Activated CD8-positive, alpha-beta memory T cell treated with anti-CD3 and anti-CD28 coated beads, Interleukin-2, amount 50 U/mL, for 24 hours (primary cell): ENCODE data around the gene ARF3.

Experiments used
- DNase-seq: peaks from one replicate; pipeline ENCODE4 v3.0.0-alpha.2; 2020; ENCODE audit errors: extremely low read depth

ARF3 gene

GRCh38 chr12:48966177-48966895 lies 9.0 kb upstream of the ARF3 start:
- no peak for DNase-seq

DNA sequence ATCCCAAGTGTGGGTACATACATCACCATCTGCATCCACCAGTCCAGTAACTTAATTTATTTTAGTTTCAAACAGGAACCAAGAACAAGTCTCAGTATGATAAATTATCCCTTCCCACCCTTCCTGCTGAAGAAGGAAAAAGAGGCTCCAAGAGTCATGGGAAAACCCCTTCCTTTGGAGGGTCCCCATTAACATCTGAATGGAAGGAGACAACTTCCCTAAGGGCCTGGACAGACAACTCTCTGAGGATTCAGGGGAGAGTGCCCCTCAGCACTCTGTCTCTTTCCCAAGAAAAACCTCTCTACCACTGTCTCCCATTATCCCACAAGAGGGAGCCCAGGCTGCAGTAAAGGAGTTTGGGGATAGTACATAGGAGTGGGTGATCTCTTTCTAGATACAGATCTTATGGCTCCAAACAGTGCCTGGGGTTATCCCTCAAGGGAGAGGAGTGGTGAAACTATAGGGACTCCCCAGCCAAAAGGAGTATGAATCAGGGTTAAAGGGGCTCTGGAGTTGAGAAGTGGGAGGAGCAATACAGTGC lies 8.1 kb upstream of the ARF3 start:
- DNase-seq, result no peak

- no peak for DNase-seq
Measured at GRCh38 chr12:48961801-48962200, 4.5 kb upstream of the ARF3 start.

- no peak for DNase-seq
Measured at GRCh38 chr12:48961331-48961730, 4.0 kb upstream of the ARF3 start.

DNA sequence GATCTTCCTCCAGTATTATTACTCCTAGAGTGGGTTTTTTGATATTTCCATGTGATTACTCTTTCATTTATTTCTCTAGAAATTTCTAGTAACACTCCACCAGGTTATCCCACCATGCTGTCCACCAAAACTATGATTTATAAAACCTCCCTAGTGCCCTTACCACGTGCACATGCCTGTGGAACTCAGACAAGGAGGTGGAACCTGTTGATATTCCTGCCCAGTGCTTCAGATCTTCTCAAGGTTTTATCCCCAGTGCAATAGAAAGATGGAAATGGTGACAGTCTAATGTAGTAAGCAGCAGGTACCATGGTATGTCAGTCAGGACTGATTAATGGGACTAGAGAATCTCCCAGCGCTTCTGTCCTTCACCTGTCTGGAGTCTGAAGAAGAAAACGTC lies 3.5 kb upstream of the ARF3 start:
- DNase-seq, result no peak

GRCh38 chr12:48958049-48958388 lies 732 bp upstream of the ARF3 start:
- DNase-seq, result no peak

GRCh38 chr12:48956279-48957140 lies 777 bp downstream of the ARF3 start:
- no peak for DNase-seq

GRCh38 chr12:48954841-48955501 lies 2.3 kb downstream of the ARF3 start:
- DNase-seq, result no peak

DNA sequence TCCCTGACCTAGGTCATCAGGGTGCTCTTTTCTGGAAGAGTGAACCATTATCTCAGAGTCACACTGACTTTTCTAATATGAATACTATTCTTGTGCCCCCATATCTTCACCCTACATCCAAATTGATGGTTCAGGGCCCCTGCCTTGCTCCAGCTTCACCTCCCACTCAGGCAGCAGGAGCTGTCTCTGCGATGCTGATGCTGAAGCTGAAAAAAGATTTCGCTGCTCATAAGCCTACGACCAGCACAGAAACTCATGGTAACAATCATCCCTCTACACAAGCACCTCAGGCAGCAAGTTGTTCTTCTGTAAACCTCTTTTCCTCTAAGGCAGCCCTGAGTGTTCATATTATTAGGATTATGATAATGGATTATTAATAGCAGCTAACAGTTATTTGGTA lies 3.2 kb downstream of the ARF3 start:
- DNase-seq, result no peak

- no peak for DNase-seq
Measured at GRCh38 chr12:48952691-48953090, 4.6 kb downstream of the ARF3 start.

GRCh38 chr12:48947727-48948126 lies 9.6 kb downstream of the ARF3 start:
- DNase-seq, result no peak

- no peak for DNase-seq
Measured at GRCh38 chr12:48946943-48947342, 10.3 kb downstream of the ARF3 start.

DNA sequence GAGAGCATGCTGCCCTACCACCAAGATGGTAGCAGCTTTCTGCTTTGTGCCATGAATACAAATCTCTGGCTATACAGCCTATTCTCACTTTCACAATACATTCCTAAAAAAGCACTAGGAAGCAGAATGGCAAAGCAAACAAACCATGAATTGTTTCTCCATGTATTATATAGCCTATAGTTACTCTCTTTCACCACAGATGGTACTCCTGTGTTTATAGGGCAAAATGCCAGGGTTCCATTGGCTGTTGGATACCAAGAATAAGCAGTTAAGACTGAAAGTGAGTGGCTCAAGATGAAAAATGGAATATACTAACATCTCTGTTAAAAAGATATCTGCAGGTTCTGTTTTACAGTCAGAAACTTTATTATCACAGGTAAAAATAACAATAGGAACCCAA lies 11.1 kb downstream of the ARF3 start:
- no peak for DNase-seq

- DNase-seq, result no peak
Measured at GRCh38 chr12:48943221-48943620, 14.1 kb downstream of the ARF3 start.

DNA sequence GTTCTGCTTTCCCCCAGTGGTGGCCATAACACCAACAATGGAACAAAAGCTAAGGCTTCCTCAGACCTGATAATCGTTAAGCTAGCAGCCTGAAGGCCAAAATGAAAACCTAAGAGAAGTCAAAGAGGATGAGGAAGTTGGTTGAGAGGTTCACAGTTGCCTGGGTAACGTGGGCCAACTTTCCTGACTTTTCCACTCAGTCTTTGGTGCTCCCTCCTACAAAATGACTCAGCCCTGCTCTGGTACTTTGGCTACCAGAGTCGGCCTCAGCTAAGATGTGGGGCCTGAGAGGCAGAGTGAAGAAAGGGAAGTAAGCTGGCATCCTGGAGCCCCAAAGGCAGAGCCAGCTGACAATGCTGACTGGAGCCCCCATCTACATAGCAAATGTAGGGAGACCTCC lies 17.1 kb downstream of the ARF3 start:
- DNase-seq, result no peak

GRCh38 chr12:48938805-48939204 lies 18.5 kb downstream of the ARF3 start:
- DNase-seq, result no peak

DNA sequence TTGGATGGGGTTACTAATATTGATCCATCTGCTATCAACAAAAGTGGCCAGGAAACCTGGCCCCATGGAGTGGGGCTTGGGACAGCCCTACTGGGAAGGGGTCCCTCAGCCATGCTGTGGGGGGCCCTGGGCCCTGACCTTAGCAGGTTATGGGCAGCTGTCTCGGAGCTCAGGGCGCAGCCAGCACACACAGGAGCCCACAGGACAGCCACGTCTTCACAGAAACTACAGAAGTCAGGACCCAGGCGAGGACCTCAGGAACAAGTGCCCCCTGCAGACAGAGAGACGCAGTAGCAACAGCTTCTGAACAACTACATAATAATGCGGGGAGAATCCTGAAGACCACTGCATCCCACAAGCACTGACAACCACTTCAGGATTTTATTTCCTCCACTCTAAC lies 20.1 kb downstream of the ARF3 start:
- no peak for DNase-seq

DNA sequence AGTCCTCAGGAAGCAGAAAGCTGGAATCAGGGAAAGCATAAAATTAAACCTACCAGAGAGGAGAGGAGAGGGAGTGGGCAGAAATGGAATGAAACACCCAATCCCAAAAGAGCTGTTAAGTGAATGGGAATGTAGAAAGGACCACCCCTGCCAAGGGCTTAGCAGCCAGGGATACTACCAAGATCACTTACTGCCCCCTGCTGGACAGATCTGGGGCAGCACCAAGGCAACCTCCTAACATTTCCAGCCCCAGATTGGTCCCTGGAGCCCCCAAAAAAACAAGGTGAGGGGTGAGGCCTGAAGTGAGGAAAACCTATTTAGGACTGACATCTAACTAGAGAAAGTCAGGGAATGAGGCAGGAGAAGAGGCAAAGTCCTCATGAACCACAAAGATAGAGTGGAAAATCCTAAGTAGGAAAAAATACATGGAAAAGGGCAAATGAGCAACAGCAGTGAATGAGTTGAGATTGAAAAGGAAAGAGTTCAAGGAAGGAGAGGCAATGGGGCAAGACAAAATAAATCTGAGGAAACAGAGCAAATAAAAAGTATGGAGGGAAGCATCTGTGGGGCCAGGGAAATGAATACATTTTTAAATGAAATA lies 20.8 kb downstream of the ARF3 start:
- DNase-seq, result peak; percentile 53

GRCh38 chr12:48934312-48934706 lies 23.0 kb downstream of the ARF3 start:
- no peak for DNase-seq

DNA sequence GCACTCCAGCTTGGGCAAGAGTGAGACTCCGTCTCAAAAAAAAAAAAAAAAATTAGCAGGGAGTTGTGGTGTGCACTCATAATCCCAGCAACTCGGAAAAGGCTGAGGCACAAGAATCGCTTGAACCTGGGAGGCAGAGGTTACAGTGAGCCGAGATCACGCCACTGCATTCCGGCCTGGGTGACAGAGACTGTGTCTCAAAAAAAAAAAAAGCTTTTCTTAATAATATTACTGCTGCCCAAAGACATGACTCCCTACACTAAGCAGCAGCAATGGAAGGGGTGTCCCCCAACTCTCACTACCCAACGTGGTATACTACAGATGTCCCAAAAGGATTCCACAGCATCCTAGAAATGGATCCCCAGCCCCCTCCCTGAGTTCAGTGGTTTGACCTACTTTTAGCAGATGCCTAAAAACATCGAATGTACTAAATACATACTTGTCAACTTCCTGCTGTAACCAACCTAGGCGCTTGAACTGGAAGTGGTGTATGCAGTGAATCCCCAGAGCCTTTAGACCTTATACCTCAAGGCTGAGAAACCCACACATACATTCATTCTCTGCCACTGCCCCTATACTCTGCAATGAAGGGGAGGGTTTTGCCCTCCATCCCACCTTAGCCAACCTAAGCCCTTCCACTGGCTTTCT lies 23.5 kb downstream of the ARF3 start:
- DNase-seq, result no peak

DNA sequence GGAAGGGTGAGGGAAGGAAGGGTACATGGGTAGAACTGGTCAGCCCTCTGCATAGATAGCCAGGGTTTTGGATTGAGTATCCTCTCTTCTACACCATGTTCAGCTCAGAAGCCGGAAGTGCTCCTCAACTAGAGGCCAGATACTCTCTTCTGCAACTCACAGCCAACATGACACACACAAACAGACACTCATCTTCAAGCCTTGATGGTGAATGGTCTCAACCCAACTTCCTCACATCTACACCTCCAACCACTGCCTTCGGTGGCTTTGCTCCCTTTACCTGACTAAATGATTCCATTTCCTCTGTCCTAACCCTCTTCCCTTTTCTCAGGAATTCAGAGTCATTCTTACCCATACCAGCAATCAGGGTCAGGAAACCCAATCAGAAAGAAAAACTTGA lies 24.4 kb downstream of the ARF3 start:
- DNase-seq, result no peak

- no peak for DNase-seq
Measured at GRCh38 chr12:48930475-48930874, 26.8 kb downstream of the ARF3 start.
